ENCODE measurements around the gene ST3GAL2.
A peak's percentile ranks its signal among the peaks of the same experiment; 100 is the strongest.

ST3GAL2 gene

GRCh38 chr16:70432356-70432722 lies 6.6 kb downstream of the ST3GAL2 start:
- H3K36me3 ChIP-seq (ENCODE audit: control insufficient read depth, insufficient read depth, low read length): peaks cover 3% of the 10 kb centered on the region
- H3K9me3 ChIP-seq (ENCODE audit: control insufficient read depth, insufficient read depth, low read length): no peaks in the 10 kb centered on the region
- no peaks in the 10 kb centered on the region for H3K27me3 ChIP-seq (ENCODE audit: control insufficient read depth, insufficient read depth, low read length)
- peak overlapping the region; percentile 61 for H3K9ac ChIP-seq (ENCODE audit: low read depth, low read length)
- peaks cover 47% of the 10 kb centered on the region for H3K4me1 ChIP-seq (ENCODE audit: control insufficient read depth, insufficient read depth, low read length)
- no peak overlapping the region for H3K4me3 ChIP-seq (ENCODE audit: low read depth, low read length)

DNA sequence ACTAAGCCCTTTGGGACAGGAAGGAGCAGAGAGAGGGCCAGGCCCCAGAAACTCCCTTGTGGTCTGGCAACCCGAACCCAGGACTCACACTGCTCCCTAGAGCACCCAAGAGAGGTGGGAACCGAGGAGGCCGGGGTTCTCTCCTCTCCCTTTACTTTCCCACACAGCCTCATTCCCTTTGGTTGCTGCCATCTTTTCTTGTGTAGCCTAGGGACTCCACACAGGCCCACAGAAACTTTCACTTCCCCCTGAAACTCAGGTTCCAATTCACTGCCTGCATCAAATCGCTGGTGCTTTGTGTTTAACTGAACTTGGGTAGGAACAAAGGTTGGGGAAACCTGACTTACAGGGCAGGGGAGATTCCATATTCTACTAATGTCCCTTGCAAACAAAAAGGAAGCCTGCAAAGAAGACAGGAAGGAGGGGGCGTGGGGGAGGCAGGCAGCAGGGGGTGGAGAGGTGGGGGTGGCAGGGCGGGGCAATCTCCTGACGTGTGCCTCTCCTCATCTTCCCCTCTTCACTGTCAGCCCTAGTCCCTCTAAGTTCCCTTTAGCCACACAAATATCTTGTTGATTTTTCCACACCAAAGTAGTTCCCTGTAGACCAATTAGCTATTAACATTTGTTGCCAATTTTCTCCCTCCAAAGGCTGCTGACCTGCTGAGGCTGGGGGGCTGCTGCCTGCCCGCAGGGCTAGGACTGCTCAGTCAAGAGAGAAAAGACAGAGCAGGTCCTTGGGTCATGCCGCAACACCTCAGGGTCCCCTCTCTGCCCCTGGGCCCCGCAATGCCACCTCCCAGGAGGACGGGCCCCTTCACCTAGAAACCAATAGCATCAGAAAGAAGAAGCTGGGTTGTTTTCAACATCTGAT lies 8.0 kb downstream of the ST3GAL2 start:
- Histone ChIP-seq H3K4me1 (ENCODE audit: control insufficient read depth, insufficient read depth, low read length) (peaks cover 36% of the 10 kb centered on the region), H3K4me3 (ENCODE audit: low read depth, low read length) (peak overlapping the region; percentile 23), H3K27me3 (ENCODE audit: control insufficient read depth, insufficient read depth, low read length) (no peaks in the 10 kb centered on the region), H3K9me3 (ENCODE audit: control insufficient read depth, insufficient read depth, low read length) (no peaks in the 10 kb centered on the region), H3K9ac (ENCODE audit: low read depth, low read length) (peak overlapping the region; percentile 62), H3K36me3 (ENCODE audit: control insufficient read depth, insufficient read depth, low read length) (peaks cover 3% of the 10 kb centered on the region)

DNA sequence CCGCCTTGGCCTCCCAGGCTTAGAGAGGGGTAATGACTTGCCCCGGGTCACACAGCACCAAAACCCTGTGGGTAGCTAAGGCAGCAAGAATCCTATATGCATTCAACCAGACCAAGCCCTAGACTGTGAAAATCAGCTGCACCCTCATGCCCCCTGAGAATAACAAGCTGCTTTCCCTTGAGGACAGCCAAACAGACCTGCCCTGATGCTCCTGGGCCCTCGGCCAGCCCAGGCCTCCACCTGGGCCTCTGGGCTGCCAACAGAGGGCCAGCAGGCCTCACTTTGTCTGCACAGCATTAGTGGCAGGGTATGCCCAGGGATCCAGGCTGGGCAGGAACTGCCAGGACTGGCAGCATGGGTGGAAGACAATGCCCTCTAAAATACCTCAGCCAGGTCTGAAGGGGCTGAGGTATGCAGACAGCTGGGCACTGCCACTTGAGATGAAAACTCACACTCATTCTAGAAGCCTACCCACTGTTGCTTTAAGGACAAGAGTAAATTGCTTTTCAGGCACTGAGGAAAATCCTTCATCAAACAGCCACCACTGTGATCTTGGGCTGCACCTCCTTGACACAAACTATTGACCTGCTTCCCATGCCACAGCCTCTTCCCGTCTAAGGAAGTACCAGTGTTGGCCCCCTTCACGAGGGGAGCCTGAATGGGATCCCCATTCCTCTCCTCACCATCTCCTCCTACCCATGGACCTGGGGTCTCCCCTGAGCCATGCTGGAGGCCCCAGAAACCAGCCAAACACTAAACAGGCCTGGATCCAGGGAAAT lies 8.8 kb downstream of the ST3GAL2 start:
- Histone ChIP-seq H3K36me3 (ENCODE audit: control insufficient read depth, insufficient read depth, low read length) (peaks cover 3% of the 10 kb centered on the region), H3K9ac (ENCODE audit: low read depth, low read length) (peak overlapping the region; percentile 62), H3K27me3 (ENCODE audit: control insufficient read depth, insufficient read depth, low read length) (no peaks in the 10 kb centered on the region), H3K4me1 (ENCODE audit: control insufficient read depth, insufficient read depth, low read length) (peaks cover 36% of the 10 kb centered on the region), H3K9me3 (ENCODE audit: control insufficient read depth, insufficient read depth, low read length) (no peaks in the 10 kb centered on the region), H3K4me3 (ENCODE audit: low read depth, low read length) (no peak overlapping the region)

DNA sequence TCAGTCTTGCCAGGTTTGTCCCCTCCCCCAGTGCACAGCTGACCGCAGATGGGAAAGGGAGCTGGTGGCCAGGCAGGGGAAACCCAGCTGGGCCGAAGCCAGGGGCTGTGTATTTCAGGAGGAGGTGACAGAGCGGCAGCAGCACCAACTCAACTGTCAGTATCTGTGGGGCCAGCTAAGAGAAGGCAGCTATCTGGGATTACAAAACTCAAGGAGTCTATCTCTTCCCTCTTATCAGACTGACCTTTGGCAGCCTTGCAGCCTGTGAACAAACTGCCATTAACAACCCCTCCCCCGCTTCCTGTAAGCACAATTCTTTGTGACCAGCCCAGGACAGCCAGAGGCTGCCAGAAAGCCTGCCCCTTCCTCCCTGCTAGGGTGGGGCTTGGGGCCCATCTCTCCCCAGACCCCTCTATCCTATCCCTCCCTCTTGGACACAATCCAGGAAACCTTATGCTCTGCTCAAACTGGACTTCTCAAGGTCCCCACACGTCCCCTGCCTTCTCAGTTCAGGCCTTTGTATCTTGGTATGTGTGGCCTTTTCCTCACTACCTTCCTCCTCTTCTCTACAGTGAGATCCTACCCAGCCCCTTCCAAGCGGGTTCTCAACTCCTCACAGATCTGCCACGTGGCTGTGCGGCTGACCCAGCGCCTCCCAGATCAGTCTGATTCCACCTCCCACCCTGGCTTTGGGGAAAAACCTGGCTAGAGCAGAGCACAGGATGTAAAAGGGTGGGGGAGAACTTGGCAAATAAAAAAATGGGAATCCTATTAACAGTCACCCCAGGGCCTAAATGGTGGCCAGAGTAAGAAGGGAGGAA lies 10.5 kb downstream of the ST3GAL2 start:
- Histone ChIP-seq H3K27me3 (ENCODE audit: control insufficient read depth, insufficient read depth, low read length) (no peaks in the 10 kb centered on the region), H3K9me3 (ENCODE audit: control insufficient read depth, insufficient read depth, low read length) (no peaks in the 10 kb centered on the region), H3K4me1 (ENCODE audit: control insufficient read depth, insufficient read depth, low read length) (peaks cover 35% of the 10 kb centered on the region), H3K4me3 (ENCODE audit: low read depth, low read length) (peak overlapping the region; percentile 21), H3K36me3 (ENCODE audit: control insufficient read depth, insufficient read depth, low read length) (peaks cover 4% of the 10 kb centered on the region), H3K9ac (ENCODE audit: low read depth, low read length) (peak overlapping the region; percentile 71)

GRCh38 chr16:70427786-70428177 lies 11.1 kb downstream of the ST3GAL2 start:
- H3K9ac ChIP-seq (ENCODE audit: low read depth, low read length): peak overlapping the region; percentile 51
- no peaks in the 10 kb centered on the region for H3K9me3 ChIP-seq (ENCODE audit: control insufficient read depth, insufficient read depth, low read length)
- peaks cover 30% of the 10 kb centered on the region for H3K4me1 ChIP-seq (ENCODE audit: control insufficient read depth, insufficient read depth, low read length)
- no peaks in the 10 kb centered on the region for H3K27me3 ChIP-seq (ENCODE audit: control insufficient read depth, insufficient read depth, low read length)
- H3K36me3 ChIP-seq (ENCODE audit: control insufficient read depth, insufficient read depth, low read length): peaks cover 4% of the 10 kb centered on the region
- H3K4me3 ChIP-seq (ENCODE audit: low read depth, low read length): peak overlapping the region; percentile 21

GRCh38 chr16:70422543-70422942 lies 16.4 kb downstream of the ST3GAL2 start:
- Histone ChIP-seq H3K4me3 (ENCODE audit: low read depth, low read length) (no peak overlapping the region), H3K9me3 (ENCODE audit: control insufficient read depth, insufficient read depth, low read length) (no peaks in the 10 kb centered on the region), H3K4me1 (ENCODE audit: control insufficient read depth, insufficient read depth, low read length) (peaks cover 11% of the 10 kb centered on the region), H3K9ac (ENCODE audit: low read depth, low read length) (no peak overlapping the region), H3K36me3 (ENCODE audit: control insufficient read depth, insufficient read depth, low read length) (peaks cover 4% of the 10 kb centered on the region), H3K27me3 (ENCODE audit: control insufficient read depth, insufficient read depth, low read length) (no peaks in the 10 kb centered on the region)

- H3K4me3 ChIP-seq (ENCODE audit: low read depth, low read length): no peak overlapping the region
- no peaks in the 10 kb centered on the region for H3K27me3 ChIP-seq (ENCODE audit: control insufficient read depth, insufficient read depth, low read length)
- peaks cover 10% of the 10 kb centered on the region for H3K4me1 ChIP-seq (ENCODE audit: control insufficient read depth, insufficient read depth, low read length)
- H3K9ac ChIP-seq (ENCODE audit: low read depth, low read length): peak overlapping the region; percentile 1
- peaks cover 6% of the 10 kb centered on the region for H3K36me3 ChIP-seq (ENCODE audit: control insufficient read depth, insufficient read depth, low read length)
- no peaks in the 10 kb centered on the region for H3K9me3 ChIP-seq (ENCODE audit: control insufficient read depth, insufficient read depth, low read length)
Observed at GRCh38 chr16:70421473-70422311, 17.2 kb downstream of the ST3GAL2 start.

DNA sequence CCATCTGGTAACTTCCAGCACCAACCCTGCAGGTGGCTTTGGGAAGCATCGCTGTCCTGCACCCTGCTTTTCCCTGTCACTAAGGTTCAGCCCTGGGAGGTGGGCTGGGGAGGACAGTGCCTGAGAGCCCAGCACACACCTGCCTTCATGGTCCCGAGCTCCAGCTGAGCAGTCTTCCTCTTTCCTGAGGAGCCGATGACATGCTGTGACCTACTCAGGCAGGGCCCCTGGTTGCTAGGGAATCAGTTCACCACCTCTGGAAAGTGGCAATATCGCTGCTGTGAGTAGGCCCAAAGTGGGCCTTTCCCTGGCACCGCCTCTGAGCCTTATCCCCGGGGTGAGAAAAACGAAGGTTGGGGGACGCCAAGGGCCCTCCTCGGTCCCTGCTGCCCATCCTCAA lies 17.9 kb downstream of the ST3GAL2 start:
- Histone ChIP-seq H3K36me3 (ENCODE audit: control insufficient read depth, insufficient read depth, low read length) (peaks cover 6% of the 10 kb centered on the region), H3K9me3 (ENCODE audit: control insufficient read depth, insufficient read depth, low read length) (no peaks in the 10 kb centered on the region), H3K4me3 (ENCODE audit: low read depth, low read length) (no peak overlapping the region), H3K27me3 (ENCODE audit: control insufficient read depth, insufficient read depth, low read length) (no peaks in the 10 kb centered on the region), H3K4me1 (ENCODE audit: control insufficient read depth, insufficient read depth, low read length) (peaks cover 13% of the 10 kb centered on the region), H3K9ac (ENCODE audit: low read depth, low read length) (no peak overlapping the region)

GRCh38 chr16:70419384-70420327 lies 19.2 kb downstream of the ST3GAL2 start:
- H3K36me3 ChIP-seq (ENCODE audit: control insufficient read depth, insufficient read depth, low read length): peaks cover 4% of the 10 kb centered on the region

DNA sequence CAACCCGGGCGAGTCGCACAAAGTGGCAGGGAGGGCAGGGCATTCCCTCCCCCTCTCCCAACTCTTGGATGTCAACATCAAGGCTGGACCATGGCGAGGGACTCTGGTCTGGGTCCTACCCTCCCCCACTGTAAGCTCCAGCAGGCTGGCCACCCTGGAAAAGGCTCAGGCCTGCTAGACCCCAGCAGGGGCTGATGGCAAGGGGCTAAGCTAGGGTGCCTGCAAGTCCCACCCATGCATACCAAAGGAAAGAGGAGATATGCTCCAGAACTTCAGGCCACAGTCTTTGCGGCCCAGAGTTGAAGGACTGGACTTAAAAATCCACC lies 19.9 kb downstream of the ST3GAL2 start:
- Histone ChIP-seq H3K4me1 (ENCODE audit: control insufficient read depth, insufficient read depth, low read length) (peaks cover 13% of the 10 kb centered on the region), H3K27me3 (ENCODE audit: control insufficient read depth, insufficient read depth, low read length) (no peaks in the 10 kb centered on the region), H3K36me3 (ENCODE audit: control insufficient read depth, insufficient read depth, low read length) (peaks cover 2% of the 10 kb centered on the region), H3K9me3 (ENCODE audit: control insufficient read depth, insufficient read depth, low read length) (no peaks in the 10 kb centered on the region), H3K4me3 (ENCODE audit: low read depth, low read length) (no peak overlapping the region), H3K9ac (ENCODE audit: low read depth, low read length) (no peak overlapping the region)

More at GRCh38 chr16:70419384-70420327, 19.2 kb downstream of the ST3GAL2 start:
- Histone ChIP-seq H3K27me3 (ENCODE audit: control insufficient read depth, insufficient read depth, low read length) (no peaks in the 10 kb centered on the region), H3K4me3 (ENCODE audit: low read depth, low read length) (no peak overlapping the region), H3K4me1 (ENCODE audit: control insufficient read depth, insufficient read depth, low read length) (peaks cover 13% of the 10 kb centered on the region), H3K9ac (ENCODE audit: low read depth, low read length) (no peak overlapping the region), H3K9me3 (ENCODE audit: control insufficient read depth, insufficient read depth, low read length) (no peaks in the 10 kb centered on the region)

All from iPS-15b (cell line).